H9 (cell line): ENCODE data around the gene ARHGEF1. TPM values are rescaled to one million over a fixed set of nuclear protein-coding genes. Genes with fewer than 3 reads are reported as not detected.

Experiments
- DNase-seq: peaks from one replicate; pipeline ENCODE4 v3.0.0-alpha.2; 2017
- H2AFZ ChIP-seq: one replicate; pipeline ENCODE4 v1.6.1; 2013; ENCODE audit warnings: mild to moderate bottlenecking, low read length, control low read depth, moderate library complexity
- H2AK5ac ChIP-seq: 2 replicates; pipeline ENCODE4 v1.6.1; 2013; ENCODE audit warnings: low read length, control low read depth, mixed read lengths; ENCODE audit not compliant: insufficient read length
- H2BK120ac ChIP-seq: one replicate; pipeline ENCODE4 v1.6.1; 2013; ENCODE audit warnings: low read depth, mild to moderate bottlenecking, low read length, control low read depth, inconsistent platforms; ENCODE audit not compliant: poor library complexity, severe bottlenecking
- H2BK12ac ChIP-seq: 2 replicates; pipeline ENCODE4 v1.6.1; 2013; ENCODE audit warnings: low read length, control low read depth, mixed read lengths, low read depth; ENCODE audit not compliant: insufficient read length
- H2BK15ac ChIP-seq: 2 replicates; pipeline ENCODE4 v1.6.1; 2013; ENCODE audit warnings: low read depth, low read length, control low read depth
- H2BK20ac ChIP-seq: one replicate; pipeline ENCODE4 v1.6.1; 2013; ENCODE audit warnings: low read depth, mild to moderate bottlenecking, low read length, control low read depth, inconsistent platforms; ENCODE audit not compliant: poor library complexity, severe bottlenecking
- H2BK5ac ChIP-seq: 2 replicates; pipeline ENCODE4 v1.6.1; 2013; ENCODE audit warnings: low read length, control low read depth, mixed read lengths; ENCODE audit not compliant: insufficient read length
- H3K14ac ChIP-seq: 2 replicates; pipeline ENCODE4 v1.6.1; 2013; ENCODE audit warnings: low read length, control low read depth; ENCODE audit not compliant: insufficient read depth
- H3K18ac ChIP-seq: 2 replicates; pipeline ENCODE4 v1.6.1; 2013; ENCODE audit warnings: low read depth, mild to moderate bottlenecking, mixed read lengths, low read length, control low read depth; ENCODE audit not compliant: insufficient read length
- H3K23ac ChIP-seq: 2 replicates; pipeline ENCODE4 v1.6.1; 2013; ENCODE audit warnings: low read length, control low read depth, mixed read lengths, low read depth; ENCODE audit not compliant: insufficient read length
- H3K23me2 ChIP-seq: 2 replicates; pipeline ENCODE4 v1.6.1; 2013; ENCODE audit warnings: low read depth, mild to moderate bottlenecking, mixed read lengths, low read length, control low read depth; ENCODE audit not compliant: insufficient read length, poor library complexity, severe bottlenecking
- H3K27ac ChIP-seq: 2 replicates; pipeline ENCODE4 v1.5.1; 2013; ENCODE audit warnings: low read length, control low read depth, mixed read lengths, low read depth; ENCODE audit not compliant: insufficient read length
- H3K27me3 ChIP-seq: 2 replicates; pipeline ENCODE4 v1.6.1; 2013; ENCODE audit warnings: low read length, control low read depth, inconsistent platforms; ENCODE audit not compliant: insufficient read depth
- H3K4ac ChIP-seq: 2 replicates; pipeline ENCODE4 v1.6.1; 2013; ENCODE audit warnings: low read depth, mild to moderate bottlenecking, control low read depth, inconsistent platforms, low read length, moderate library complexity
- H3K4me1 ChIP-seq: 2 replicates; pipeline ENCODE4 v1.6.1; 2013; ENCODE audit warnings: low read length, control low read depth, inconsistent platforms; ENCODE audit not compliant: insufficient read depth
- H3K4me2 ChIP-seq: 2 replicates; pipeline ENCODE4 v1.6.1; 2013; ENCODE audit warnings: low read length, control low read depth, mixed read lengths; ENCODE audit not compliant: insufficient read length, insufficient read depth
- H3K56ac ChIP-seq: 2 replicates; pipeline ENCODE4 v1.6.1; 2013; ENCODE audit warnings: low read depth, mild to moderate bottlenecking, mixed read lengths, low read length, control low read depth; ENCODE audit not compliant: insufficient read length
- H3K79me1 ChIP-seq: 2 replicates; pipeline ENCODE4 v1.6.1; 2013; ENCODE audit warnings: low read depth, mild to moderate bottlenecking, moderate library complexity, low read length, control low read depth, inconsistent platforms; ENCODE audit not compliant: insufficient read depth, poor library complexity, severe bottlenecking
- H3K79me2 ChIP-seq: 2 replicates; pipeline ENCODE4 v1.6.1; 2013; ENCODE audit warnings: low read length, control low read depth, inconsistent platforms; ENCODE audit not compliant: insufficient read depth
- H3K9ac ChIP-seq: 2 replicates; pipeline ENCODE4 v1.6.1; 2013; ENCODE audit warnings: low read length, control low read depth, mixed read lengths; ENCODE audit not compliant: insufficient read length; ENCODE audit errors: extremely low read depth
- H3K9me3 ChIP-seq: one replicate; pipeline ENCODE4 v1.6.1; 2013; ENCODE audit warnings: low read depth, low read length, inconsistent platforms; ENCODE audit not compliant: control insufficient read depth
- H3T11ph ChIP-seq: one replicate; pipeline ENCODE4 v1.6.1; 2013; ENCODE audit warnings: mild to moderate bottlenecking, low read length, control low read depth, inconsistent platforms
- H4K20me1 ChIP-seq: one replicate; pipeline ENCODE4 v1.6.1; 2013; ENCODE audit not compliant: control insufficient read depth, insufficient read length, insufficient read depth
- H4K5ac ChIP-seq: 2 replicates; pipeline ENCODE4 v1.6.1; 2013; ENCODE audit warnings: low read depth, mild to moderate bottlenecking, mixed read lengths, low read length, control low read depth; ENCODE audit not compliant: insufficient read length
- H4K8ac ChIP-seq: replicated peaks from 2 replicates; pipeline ENCODE4 v1.6.1; 2013; ENCODE audit warnings: low read length, control low read depth, mixed read lengths, low read depth; ENCODE audit not compliant: insufficient read length
- H4K91ac ChIP-seq: 2 replicates; pipeline ENCODE4 v1.6.1; 2013; ENCODE audit warnings: low read depth, mild to moderate bottlenecking, moderate library complexity, mixed read lengths, low read length, control low read depth; ENCODE audit not compliant: insufficient read length
- H3K27ac Mint-ChIP-seq, 3 experiments: 2 replicates in 2 of 3; 3 replicates in 1 of 3; pipeline ENCODE4 v1.8.0; 2020 to 2021; ENCODE audit warnings: mixed read lengths in 3 of 3, mild to moderate bottlenecking in 1 of 3, moderate library complexity in 1 of 3
- H3K27me3 Mint-ChIP-seq: 2 replicates; pipeline ENCODE4 v1.8.0; 2021; ENCODE audit warnings: low read depth, mild to moderate bottlenecking, moderate library complexity, mixed read lengths
- H3K36me3 Mint-ChIP-seq, 3 experiments: 2 replicates in 2 of 3; 3 replicates in 1 of 3; pipeline ENCODE4 v1.8.0; 2020 to 2021; ENCODE audit warnings: low read depth in 3 of 3, mixed read lengths in 3 of 3; ENCODE audit not compliant: insufficient read depth in 1 of 3
- H3K4me1 Mint-ChIP-seq, 2 experiments: 2 replicates each; pipeline ENCODE4 v1.8.0; 2020; ENCODE audit warnings: mixed read lengths in 2 of 2
- H3K4me3 Mint-ChIP-seq, 2 experiments: 2 replicates in 1 of 2; 3 replicates in 1 of 2; pipeline ENCODE4 v1.8.0; 2020 to 2021; ENCODE audit warnings: mild to moderate bottlenecking in 2 of 2, mixed read lengths in 2 of 2, moderate library complexity in 1 of 2
- H3K9me3 Mint-ChIP-seq, 2 experiments: 2 replicates in 1 of 2; 3 replicates in 1 of 2; pipeline ENCODE4 v1.8.0; 2020; ENCODE audit warnings: mild to moderate bottlenecking in 2 of 2, mixed read lengths in 2 of 2, moderate library complexity in 1 of 2
- CTCF ChIP-seq: fragments of 200-600 bp; sonication (generic); conservative IDR thresholded peaks from 3 replicates; pipeline ENCODE4 v1.8.0; 2021; ENCODE audit warnings: antibody characterized with exemption, mild to moderate bottlenecking
- WGBS: extraction: QIAGEN DNeasy Blood & Tissue Kit; methylation state at CpG from one replicate; pipeline ENCODE4 v1.1.7; 2013; ENCODE audit warnings: missing lambda C conversion rate, low lambda C conversion rate, mixed read lengths; ENCODE audit not compliant: insufficient read length; ENCODE audit errors: extremely low coverage; 5-methylcytosine and 5-hydroxymethylcytosine counted together
- total RNA-seq: library from RNA; stranded (reverse); gene quantifications from 2 replicates; pipeline ENCODE4 v1.2.1, GENCODE V29; 2021

The ARHGEF1 gene
- total RNA-seq, 1 experiment from 2014 or later = 50.3 TPM

- no peak overlapping the region for H2BK15ac ChIP-seq
- H3K4me1 Mint-ChIP-seq = peaks cover 21 to 39% of the 10 kb centered on the region in 2 experiments
- H2BK12ac ChIP-seq = no peak overlapping the region
- no peaks in the 10 kb centered on the region for H3K27me3 ChIP-seq
- H3K9me3 Mint-ChIP-seq = no peaks in the 10 kb centered on the region; a peak in 1 of 5 replicates
- H4K91ac ChIP-seq = no peak overlapping the region
- no peak overlapping the region for H3K9ac ChIP-seq
- TF ChIP-seq CTCF = peak; percentile 51; the same call in 2 of the 3 replicates
- no peak overlapping the region for H2AFZ ChIP-seq
- no peak overlapping the region for H4K8ac ChIP-seq
- H3K27ac ChIP-seq = no peak overlapping the region
- peaks cover 13% of the 10 kb centered on the region for H3K23me2 ChIP-seq
- H3T11ph ChIP-seq = no peak overlapping the region
- H3K4me1 ChIP-seq = peaks cover 8% of the 10 kb centered on the region
- H4K5ac ChIP-seq = no peak overlapping the region
- H2AK5ac ChIP-seq = no peak overlapping the region
- H4K20me1 ChIP-seq = no peaks in the 10 kb centered on the region
- peak overlapping the region; percentile 26 for H3K4me2 ChIP-seq
- H2BK20ac ChIP-seq = no peak overlapping the region
- no peaks in the 10 kb centered on the region for H3K79me1 ChIP-seq
- H3K27ac Mint-ChIP-seq = peak overlapping the region; percentile 39 to 42 (median 41); a peak in 5 of 7 replicates
- no peaks in the 10 kb centered on the region for H3K9me3 ChIP-seq
- DNase-seq = peak; percentile 92
- 0 out of 2 replicates have a peak, but pooled peaks cover 2% of the 10 kb centered on the region for H3K79me2 ChIP-seq
- H2BK5ac ChIP-seq = no peak overlapping the region
- H3K18ac ChIP-seq = no peak overlapping the region
- no peak overlapping the region for H2BK120ac ChIP-seq
- peaks cover 7% of the 10 kb centered on the region for H3K27me3 Mint-ChIP-seq
- no CpG with 5 or more reads among the region's 17 CpGs for WGBS
- H3K36me3 Mint-ChIP-seq = peaks cover 0 to 17% (median 4%) of the 10 kb centered on the region in 3 experiments; a peak in 4 of 7 replicates
- no peak overlapping the region for H3K23ac ChIP-seq
- H3K4me3 Mint-ChIP-seq = peak overlapping the region in 1 of 2 experiments; percentile 12; a peak in 2 of 5 replicates
- H3K4ac ChIP-seq = no peak overlapping the region
- no peak overlapping the region for H3K14ac ChIP-seq
- no peak overlapping the region for H3K56ac ChIP-seq
Measured at GRCh38 chr19:41887711-41888382, 4.9 kb downstream of the ARHGEF1 start.
